Stomach (tissue), 9 donors: ENCODE measurements around the gene G6PC1. TPM values are rescaled to one million over a fixed set of nuclear protein-coding genes. Genes with fewer than 3 reads are reported as not detected.

Experiments
- DNase-seq, 2 donors: peaks; one replicate each; pipeline versions ENCODE4 v3.0.0 to v3.0.0-alpha.2; 2013 to 2019
- H3K27ac ChIP-seq, 5 donors: fragments of 200-600 bp in 4 of 5; sonication (generic) in 4 of 5; one replicate each; pipeline ENCODE4 v1.5.1; 2013 to 2019; ENCODE audit warnings: mild to moderate bottlenecking in 1 of 5, moderate library complexity in 1 of 5
- H3K27me3 ChIP-seq, 3 donors: fragments of 200-600 bp; sonication (generic); one replicate each; pipeline ENCODE4 v1.5.1; 2017 to 2019; ENCODE audit warnings: mixed run types in 1 of 3
- H3K36me3 ChIP-seq, 4 donors: fragments of 200-600 bp; sonication (generic); 1 replicate in 3 of 4; 2 replicates in 1 of 4; pipeline ENCODE4 v1.5.1; 2016 to 2019
- H3K4me1 ChIP-seq, 4 donors: fragments of 200-600 bp; sonication (generic); one replicate each; pipeline ENCODE4 v1.5.1; 2016 to 2019
- H3K4me3 ChIP-seq, 4 donors: fragments of 200-600 bp; sonication (generic) in 3 of 4; one replicate each; pipeline ENCODE4 v1.5.1; 2016 to 2019; ENCODE audit warnings: mild to moderate bottlenecking in 1 of 4
- H3K9me3 ChIP-seq, 4 donors: fragments of 200-600 bp; sonication (generic); one replicate each; pipeline ENCODE4 v1.5.1; 2016 to 2019
- EP300 ChIP-seq: sonication (generic); formaldehyde crosslinking; IDR thresholded peaks from one replicate; pipeline ENCODE4 v1.6.1; 2017; ENCODE audit warnings: antibody characterized with exemption
- POLR2A ChIP-seq, 4 donors: fragments of 450-650 bp; IDR thresholded peaks; one replicate each; pipeline ENCODE4 v1.6.1; 2016; ENCODE audit warnings: antibody characterized with exemption in 4 of 4, control low read depth in 2 of 4, mild to moderate bottlenecking in 1 of 4, moderate library complexity in 1 of 4
- POLR2AphosphoS5 ChIP-seq, 3 donors: sonication (generic); formaldehyde crosslinking; IDR thresholded peaks; one replicate each; pipeline ENCODE4 v1.6.1; 2016; ENCODE audit warnings: antibody characterized with exemption in 3 of 3
- WGBS, 5 donors: extraction: QIAGEN DNeasy Blood & Tissue Kit in 3 of 5; methylation state at CpG; one replicate each; pipeline versions ENCODE4 v1.1.5 to v1.1.7; 2013 to 2018; 5-methylcytosine and 5-hydroxymethylcytosine counted together
- intact Hi-C: fragments of 100-400 bp; cut with DNase I; formaldehyde crosslinking; loops from one replicate; pipeline ENCODE4 v1.15.1; 2023; ENCODE audit warnings: low total_unique reads
- polyA plus RNA-seq, 3 donors: library from polyadenylated mRNA; stranded (reverse); fragments of 200-250 nt; gene quantifications; one replicate each; pipeline ENCODE4 v1.2.3, GENCODE V29; 2013
- total RNA-seq, 5 donors: library from RNA; depleted of rRNA; stranded (reverse); fragments of >200 nt; gene quantifications; one replicate each; pipeline versions ENCODE4 v1.1.0 to v1.2.3, GENCODE V29; 2014 to 2016
- TF ChIP-seq, protein P1 (sequence below), 7 experiments: fragments of 450-650 bp in 4 of 7; fragments of 200-600 bp in 3 of 7; sonication (generic) in 3 of 7; IDR thresholded peaks; one replicate each; pipeline ENCODE4 v1.5.1; 2016 to 2019; ENCODE audit warnings: antibody characterized with exemption in 7 of 7, control low read depth in 2 of 7, mild to moderate bottlenecking in 1 of 7
- donor health status: healthy with polysubstance abuse.
- donor health status: Bipolar disorder and iron deficiency.
- donor health status: healthy.

Gene G6PC1
- total and polyA plus RNA-seq, 8 donors: 4.0 TPM; not detected in 7

DNA sequence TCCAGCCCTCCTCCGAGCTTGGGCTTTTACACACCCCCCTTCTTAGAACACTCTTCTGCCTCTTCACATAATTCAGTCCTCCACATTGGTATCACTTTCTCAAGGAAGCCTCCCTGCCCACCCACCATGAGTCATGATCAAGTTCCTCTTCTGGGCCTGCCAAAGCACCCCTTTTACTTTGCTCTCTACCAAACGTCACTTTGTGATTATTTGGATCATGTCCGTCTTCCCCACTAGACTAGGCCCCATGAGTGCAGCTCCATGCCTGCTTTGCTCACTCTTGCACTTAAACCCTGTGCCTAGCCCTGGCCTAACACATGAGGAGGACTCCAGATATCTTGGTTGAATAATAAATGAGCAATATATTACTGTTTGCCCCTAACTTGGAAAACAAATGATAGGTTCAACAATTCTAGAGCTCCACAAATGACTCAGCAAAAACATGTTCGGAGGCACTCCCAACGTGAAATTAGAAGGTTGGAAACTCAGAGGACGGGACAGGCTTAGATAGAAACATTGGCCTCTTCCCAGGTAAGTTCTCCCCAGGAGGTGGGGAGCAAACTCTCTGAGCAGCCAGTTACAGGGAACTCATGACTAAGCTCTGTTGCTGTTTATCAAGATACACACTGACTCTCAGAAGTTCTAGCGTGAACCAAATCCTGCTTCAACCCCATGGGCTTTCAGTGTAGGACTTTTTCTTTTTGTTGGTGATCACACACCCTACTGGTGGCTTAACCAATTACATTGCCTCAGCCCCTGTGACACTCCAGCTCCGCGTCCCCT, 28.3 kb downstream of the G6PC1 start:
- Histone ChIP-seq H3K4me1 (peaks cover 6 to 17% (median 10%) of the 10 kb centered on the region in 4 donors), H3K27me3 (no peaks in the 10 kb centered on the region), H3K9me3 (no peaks in the 10 kb centered on the region), H3K4me3 (no peak overlapping the region), H3K27ac (peak overlapping the region; percentile 69 to 87 (median 75)), H3K36me3 (no peaks in the 10 kb centered on the region)
- TF ChIP-seq, protein P1, sequence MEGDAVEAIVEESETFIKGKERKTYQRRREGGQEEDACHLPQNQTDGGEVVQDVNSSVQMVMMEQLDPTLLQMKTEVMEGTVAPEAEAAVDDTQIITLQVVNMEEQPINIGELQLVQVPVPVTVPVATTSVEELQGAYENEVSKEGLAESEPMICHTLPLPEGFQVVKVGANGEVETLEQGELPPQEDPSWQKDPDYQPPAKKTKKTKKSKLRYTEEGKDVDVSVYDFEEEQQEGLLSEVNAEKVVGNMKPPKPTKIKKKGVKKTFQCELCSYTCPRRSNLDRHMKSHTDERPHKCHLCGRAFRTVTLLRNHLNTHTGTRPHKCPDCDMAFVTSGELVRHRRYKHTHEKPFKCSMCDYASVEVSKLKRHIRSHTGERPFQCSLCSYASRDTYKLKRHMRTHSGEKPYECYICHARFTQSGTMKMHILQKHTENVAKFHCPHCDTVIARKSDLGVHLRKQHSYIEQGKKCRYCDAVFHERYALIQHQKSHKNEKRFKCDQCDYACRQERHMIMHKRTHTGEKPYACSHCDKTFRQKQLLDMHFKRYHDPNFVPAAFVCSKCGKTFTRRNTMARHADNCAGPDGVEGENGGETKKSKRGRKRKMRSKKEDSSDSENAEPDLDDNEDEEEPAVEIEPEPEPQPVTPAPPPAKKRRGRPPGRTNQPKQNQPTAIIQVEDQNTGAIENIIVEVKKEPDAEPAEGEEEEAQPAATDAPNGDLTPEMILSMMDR (IDR thresholded peaks at IDR 0.05): peak in 5 of 7 experiments; percentile 53 to 89 (median 74)
- peak in 2 of 3 donors; percentile 35 to 80 for TF ChIP-seq POLR2AphosphoS5 (IDR thresholded peaks at IDR 0.05)
- TF ChIP-seq POLR2A (IDR thresholded peaks at IDR 0.05): no peak
- TF ChIP-seq EP300: no peak
- intact Hi-C loops: no loop called here
- 27 to 33% (median 30%) methylated on average over 9 of the region's 9 CpGs for WGBS, 5 donors
- DNase-seq: peak; percentile 36 to 88

DNA sequence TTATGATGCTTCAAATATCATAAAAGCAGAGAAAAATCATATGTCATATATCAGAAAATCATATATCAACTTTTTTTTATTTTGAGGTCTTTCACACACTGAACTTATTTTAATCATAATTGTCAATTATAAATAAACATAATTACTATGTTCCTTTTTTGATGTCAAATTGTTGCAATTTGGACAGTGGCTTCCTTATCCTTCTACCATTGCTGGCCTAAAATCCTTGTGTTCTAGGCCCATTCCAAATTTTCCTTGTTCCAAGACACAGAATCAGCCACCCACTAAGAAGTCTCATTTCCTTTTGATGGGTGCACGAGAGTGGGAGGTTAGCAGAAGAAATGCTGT, 28.9 kb downstream of the G6PC1 start:
- peaks cover 6 to 17% (median 10%) of the 10 kb centered on the region in 4 donors for H3K4me1 ChIP-seq
- H3K27ac ChIP-seq: peak overlapping the region in 3 of 5 donors; percentile 75 to 87 (median 84)
- no peak overlapping the region for H3K4me3 ChIP-seq
- no peaks in the 10 kb centered on the region for H3K9me3 ChIP-seq
- TF ChIP-seq POLR2A (IDR thresholded peaks at IDR 0.05): no peak
- TF ChIP-seq EP300: no peak
- TF ChIP-seq POLR2AphosphoS5 (IDR thresholded peaks at IDR 0.05): no peak
- TF ChIP-seq, protein P1 (IDR thresholded peaks at IDR 0.05): no peak
- H3K36me3 ChIP-seq: no peaks in the 10 kb centered on the region
- no peak for DNase-seq
- H3K27me3 ChIP-seq: no peaks in the 10 kb centered on the region
- intact Hi-C loops: no loop called here
- WGBS, 5 donors: 87 to 100% (median 92%) methylated on average over 1 of the region's 1 CpG

- TF ChIP-seq, protein P1 (IDR thresholded peaks at IDR 0.05): peak in 5 of 7 experiments; percentile 23 to 60 (median 42)
- TF ChIP-seq EP300: no peak
- DNase-seq: peak in 1 of 2 donors; percentile 82
- Histone ChIP-seq H3K36me3 (no peaks in the 10 kb centered on the region), H3K27me3 (no peaks in the 10 kb centered on the region), H3K4me3 (no peak overlapping the region), H3K9me3 (no peaks in the 10 kb centered on the region), H3K4me1 (peaks cover 0 to 7% (median 0%) of the 10 kb centered on the region in 4 donors), H3K27ac (no peak overlapping the region)
- WGBS, 5 donors: 33 to 40% (median 35%) methylated on average over 9 of the region's 9 CpGs
- intact Hi-C loops: no loop called here
Measured at GRCh38 chr17:42937712-42938596, 37.4 kb downstream of the G6PC1 start.

- H3K27me3 ChIP-seq: no peaks in the 10 kb centered on the region
- TF ChIP-seq POLR2AphosphoS5 (IDR thresholded peaks at IDR 0.05): no peak
- TF ChIP-seq, protein P1 (IDR thresholded peaks at IDR 0.05): no peak
- no peak for TF ChIP-seq EP300
- no peak for TF ChIP-seq POLR2A (IDR thresholded peaks at IDR 0.05)
- intact Hi-C loops: loop anchor here (5.0 kb wide), 1 partner anchor 97 kb away; no protein-coding TSS in a partner anchor
- 36 to 53% (median 40%) methylated on average over 3 of the region's 3 CpGs for WGBS, 5 donors
- no peak for DNase-seq
- H3K9me3 ChIP-seq: no peaks in the 10 kb centered on the region
- H3K4me1 ChIP-seq: peaks cover 0 to 15% (median 0%) of the 10 kb centered on the region in 4 donors
- H3K36me3 ChIP-seq: peaks cover 4 to 15% (median 13%) of the 10 kb centered on the region in 4 donors
- no peak overlapping the region for H3K27ac ChIP-seq
- H3K4me3 ChIP-seq: no peak overlapping the region
Measured at GRCh38 chr17:42944211-42944610, 43.6 kb downstream of the G6PC1 start.
